Spinal cord (tissue), 10 donors: ENCODE results near the gene ACTL8. TPM values are rescaled to one million over a fixed set of nuclear protein-coding genes. Genes with fewer than 3 reads are reported as not detected.

Source experiments
- DNase-seq, 6 donors: peaks; one replicate each; pipeline versions ENCODE4 v3.0.0 to v3.0.0-alpha.2; 2013 to 2015; ENCODE audit warnings: low spot score in 6 of 6, low read depth in 4 of 6
- H3K27ac ChIP-seq: one replicate; pipeline ENCODE4 v1.5.1; 2013; ENCODE audit warnings: low read depth, low read length, control low read depth
- H3K27me3 ChIP-seq: one replicate; pipeline ENCODE4 v1.6.1; 2013; ENCODE audit warnings: low read length; ENCODE audit not compliant: control insufficient read depth, insufficient read depth
- H3K36me3 ChIP-seq: one replicate; pipeline ENCODE4 v1.6.1; 2013; ENCODE audit warnings: low read length; ENCODE audit not compliant: control insufficient read depth, insufficient read depth
- H3K4me1 ChIP-seq: one replicate; pipeline ENCODE4 v1.6.1; 2013; ENCODE audit warnings: low read length; ENCODE audit not compliant: control insufficient read depth, insufficient read depth
- H3K4me3 ChIP-seq: one replicate; pipeline ENCODE4 v1.5.1; 2013; ENCODE audit warnings: low read depth, low read length, control low read depth
- H3K9me3 ChIP-seq: one replicate; pipeline ENCODE4 v1.6.1; 2013; ENCODE audit warnings: low read length; ENCODE audit not compliant: control insufficient read depth, insufficient read depth
- WGBS: methylation state at CpG from one replicate; pipeline ENCODE4 v1.1.5; 2013; ENCODE audit warnings: missing lambda C conversion rate; ENCODE audit not compliant: insufficient coverage; 5-methylcytosine and 5-hydroxymethylcytosine counted together
- polyA plus RNA-seq, 2 donors: library from polyadenylated mRNA; unstranded; fragments of 120-200 nt; gene quantifications; one replicate each; pipeline ENCODE4 v1.2.1, GENCODE V29; 2013; ENCODE audit not compliant: insufficient read length in 2 of 2
- total RNA-seq, 2 donors: library from RNA; depleted of rRNA in 1 of 2; stranded (reverse); fragments of 120-200 nt in 1 of 2; fragments of >200 nt in 1 of 2; gene quantifications; one replicate each; pipeline versions ENCODE4 v1.2.3 to v1.2.4, GENCODE V29; 2013 to 2014
- donor health status: healthy.

ACTL8 gene
- total and polyA plus RNA-seq, 4 donors, result 0.23 TPM; not detected in 3

DNA sequence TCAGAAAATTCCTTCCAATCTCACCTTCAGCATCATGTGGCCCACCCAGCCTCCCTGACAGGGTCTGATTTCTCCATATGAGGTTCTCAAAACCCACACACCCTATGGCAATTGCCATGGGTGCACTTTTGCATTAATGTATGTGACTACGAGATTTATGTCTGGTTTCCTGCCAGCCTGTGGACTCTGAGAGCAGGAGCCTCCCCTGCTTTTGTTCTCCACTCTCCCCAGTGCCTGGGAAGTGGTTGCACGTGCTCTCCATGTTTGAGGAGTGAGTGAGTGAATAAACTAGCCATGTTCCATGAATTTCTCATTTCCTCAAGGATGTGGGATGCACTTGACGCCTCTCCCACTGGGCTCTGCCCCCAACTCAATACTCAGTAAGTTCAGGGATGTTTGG is 91.2 kb downstream of the ACTL8 start:
- Histone ChIP-seq H3K27me3 (no peaks in the 10 kb centered on the region), H3K4me3 (no peak overlapping the region), H3K4me1 (peaks cover 13% of the 10 kb centered on the region), H3K9me3 (no peaks in the 10 kb centered on the region), H3K36me3 (no peaks in the 10 kb centered on the region), H3K27ac (no peak overlapping the region)
- 38% methylated on average over 1 of the region's 3 CpGs for WGBS
- DNase-seq, result peak in 1 of 6 donors; percentile 18

DNA sequence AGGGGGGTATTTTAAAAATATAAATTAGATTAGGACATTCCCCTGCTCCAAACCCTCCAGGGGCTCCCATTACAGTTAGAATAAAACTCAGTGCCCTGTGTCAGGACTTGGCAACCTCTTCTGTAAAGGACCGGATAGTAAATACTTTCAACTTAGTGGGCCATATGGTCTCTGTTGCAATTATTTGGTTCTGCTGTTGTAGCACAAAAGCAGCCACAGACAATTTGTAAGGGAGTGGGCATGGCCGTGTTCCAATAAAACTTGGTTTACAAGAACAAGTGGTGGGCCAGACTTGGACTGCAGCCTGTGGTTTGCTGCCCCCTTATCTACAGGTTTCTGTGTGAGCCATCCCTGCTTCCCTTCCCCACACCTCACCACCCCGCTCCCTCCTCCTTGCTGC is 92.0 kb downstream of the ACTL8 start:
- no peak overlapping the region for H3K27ac ChIP-seq
- H3K4me3 ChIP-seq, result no peak overlapping the region
- no peaks in the 10 kb centered on the region for H3K36me3 ChIP-seq
- DNase-seq, result peak in 2 of 6 donors; percentile 46 to 66
- H3K4me1 ChIP-seq, result peaks cover 13% of the 10 kb centered on the region
- WGBS, result 63% methylated on average over 2 of the region's 3 CpGs
- H3K27me3 ChIP-seq, result no peaks in the 10 kb centered on the region
- no peaks in the 10 kb centered on the region for H3K9me3 ChIP-seq

DNA sequence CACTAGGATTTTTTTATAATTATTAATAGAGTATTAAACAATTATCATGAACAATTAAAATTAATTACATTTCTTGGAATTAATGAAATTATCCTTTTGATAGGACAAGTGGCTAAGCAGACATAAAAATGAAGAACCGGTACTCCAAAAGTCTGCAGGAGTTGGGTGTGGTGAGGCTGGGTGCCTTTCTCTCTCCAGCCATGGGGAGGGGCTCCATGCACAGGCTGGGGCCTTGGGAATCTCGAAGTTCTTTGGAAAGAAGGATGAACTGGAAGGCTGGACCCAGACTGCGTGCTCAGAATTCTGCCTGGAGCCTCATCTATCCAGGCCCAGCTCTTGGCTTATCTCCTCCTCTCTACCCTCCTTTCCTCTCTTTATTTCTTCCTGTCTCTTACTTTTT is 94.1 kb downstream of the ACTL8 start:
- Histone ChIP-seq H3K4me3 (no peak overlapping the region), H3K27me3 (no peaks in the 10 kb centered on the region), H3K36me3 (no peaks in the 10 kb centered on the region), H3K4me1 (peaks cover 9% of the 10 kb centered on the region), H3K9me3 (no peaks in the 10 kb centered on the region), H3K27ac (no peak overlapping the region)
- no peak for DNase-seq
- WGBS, result 67% methylated on average over 2 of the region's 3 CpGs

DNA sequence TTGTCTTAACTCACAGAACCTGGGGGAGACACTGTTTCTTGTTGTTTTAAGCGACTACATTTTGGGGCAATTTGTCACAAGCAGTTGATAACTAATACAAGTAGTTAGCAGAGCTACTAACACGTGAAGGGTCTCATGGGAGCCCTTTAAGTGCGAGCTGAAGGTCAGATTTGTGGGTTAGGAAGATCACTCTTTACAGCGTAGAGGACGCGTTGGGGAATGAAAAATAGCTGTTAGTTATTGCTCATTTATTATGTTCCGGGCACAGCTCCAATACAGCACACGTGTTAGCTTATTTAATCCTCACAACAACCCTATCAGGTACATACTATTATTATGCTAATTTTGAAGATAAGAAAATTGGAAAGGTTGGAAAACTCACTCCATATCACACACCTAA is 95.9 kb downstream of the ACTL8 start:
- WGBS, result 67% methylated on average over 3 of the region's 8 CpGs
- Histone ChIP-seq H3K9me3 (no peaks in the 10 kb centered on the region), H3K4me1 (no peaks in the 10 kb centered on the region), H3K27me3 (no peaks in the 10 kb centered on the region), H3K4me3 (no peak overlapping the region), H3K27ac (no peak overlapping the region), H3K36me3 (no peaks in the 10 kb centered on the region)
- peak in 1 of 6 donors; percentile 67 for DNase-seq

DNA sequence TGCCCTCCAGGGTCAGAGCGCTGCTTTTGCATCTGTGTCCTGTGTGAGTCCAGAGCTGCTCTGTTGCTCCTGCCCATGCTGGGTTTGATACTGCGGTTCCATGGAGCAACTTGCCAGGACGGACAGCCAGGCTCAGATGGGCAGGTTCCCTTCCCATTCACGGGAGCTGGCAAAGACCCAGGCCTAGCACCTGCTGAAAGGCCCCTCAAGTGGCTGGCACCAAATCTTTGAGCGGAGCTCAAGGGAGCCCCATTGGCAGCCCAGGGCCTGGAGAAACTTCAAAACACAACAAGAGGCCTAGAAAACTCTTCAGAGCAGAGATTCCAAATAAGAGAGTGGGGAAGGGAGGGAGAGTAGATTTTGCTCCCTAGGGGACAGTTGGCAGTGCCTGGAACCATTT is 97.2 kb downstream of the ACTL8 start:
- Histone ChIP-seq H3K9me3 (no peaks in the 10 kb centered on the region), H3K27ac (no peak overlapping the region), H3K4me1 (no peaks in the 10 kb centered on the region), H3K36me3 (no peaks in the 10 kb centered on the region), H3K27me3 (no peaks in the 10 kb centered on the region), H3K4me3 (no peak overlapping the region)
- no peak for DNase-seq
- 64% methylated on average over 5 of the region's 5 CpGs for WGBS

DNA sequence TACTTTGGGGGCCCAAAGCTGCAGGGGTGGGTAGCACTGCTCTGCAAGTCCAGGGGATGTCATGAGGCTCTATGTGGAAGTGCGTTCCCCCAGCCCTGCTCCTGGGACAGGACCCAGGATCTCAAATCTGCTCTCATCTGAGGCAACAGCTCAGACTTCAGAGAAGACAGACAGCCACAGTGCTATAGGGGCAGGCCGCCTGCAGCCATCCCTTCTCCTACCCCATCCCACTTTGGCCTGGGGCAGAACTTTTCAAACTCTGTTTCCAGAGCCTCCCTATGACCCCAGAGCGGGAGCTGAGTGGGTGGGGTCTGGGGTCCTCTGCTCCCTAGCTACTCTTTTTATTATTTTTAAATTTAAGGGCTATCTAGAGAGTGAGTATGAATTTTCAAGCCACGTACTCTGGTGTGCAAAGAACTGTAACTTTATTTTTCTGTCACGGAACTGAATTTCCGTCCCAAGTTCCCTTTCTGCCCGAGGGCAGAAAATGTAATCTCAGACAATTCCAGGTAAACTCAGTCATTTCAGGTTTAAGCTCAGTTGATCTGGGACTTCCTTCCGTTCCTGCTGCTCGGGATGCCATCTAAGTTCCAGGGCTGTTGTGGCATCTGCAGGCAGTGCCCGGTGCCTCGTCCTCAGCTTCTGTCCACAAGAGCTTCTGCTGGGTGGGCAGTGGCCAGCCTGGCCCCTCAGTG is 98.3 kb downstream of the ACTL8 start:
- no peaks in the 10 kb centered on the region for H3K27me3 ChIP-seq
- no peak overlapping the region for H3K4me3 ChIP-seq
- H3K27ac ChIP-seq, result no peak overlapping the region
- 81% methylated on average over 8 of the region's 11 CpGs for whole genome bisulfite sequencing
- peaks cover 8% of the 10 kb centered on the region for H3K4me1 ChIP-seq
- no peak for DNase-seq
- no peaks in the 10 kb centered on the region for H3K36me3 ChIP-seq
- no peaks in the 10 kb centered on the region for H3K9me3 ChIP-seq

DNA sequence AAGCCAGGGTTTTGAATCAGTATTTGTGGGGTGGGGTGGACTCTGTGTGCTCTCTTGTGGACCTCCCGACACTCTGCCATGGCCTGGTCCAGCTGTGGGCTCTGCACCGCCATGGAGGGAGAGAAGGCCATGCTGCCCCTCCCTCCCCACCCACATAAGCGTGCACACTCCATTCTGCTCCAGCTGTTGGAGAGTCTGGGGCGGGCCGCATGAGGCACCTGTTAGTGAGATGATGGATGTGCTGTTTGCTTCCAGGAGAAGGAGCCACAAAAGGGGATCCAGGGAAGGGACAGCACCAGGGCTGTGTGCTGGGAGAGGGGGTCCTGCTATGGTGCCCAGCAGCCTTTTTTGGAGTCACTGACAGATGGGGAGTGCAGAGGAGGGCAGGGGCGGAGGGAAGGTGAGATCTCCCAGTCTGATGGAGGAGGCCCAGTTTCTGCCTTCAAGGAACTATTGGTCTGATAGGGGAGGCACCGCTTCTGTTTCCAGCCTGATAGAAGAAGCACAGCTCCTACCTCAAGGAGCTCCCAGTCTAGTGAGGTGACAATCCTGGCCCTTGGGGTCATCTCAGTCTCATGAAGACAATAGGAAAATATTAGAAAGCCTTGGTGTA is 101.5 kb downstream of the ACTL8 start:
- H3K27ac ChIP-seq, result no peak overlapping the region
- WGBS, result 90% methylated on average over 4 of the region's 7 CpGs
- H3K36me3 ChIP-seq, result no peaks in the 10 kb centered on the region
- no peaks in the 10 kb centered on the region for H3K27me3 ChIP-seq
- no peaks in the 10 kb centered on the region for H3K9me3 ChIP-seq
- H3K4me1 ChIP-seq, result peaks cover 8% of the 10 kb centered on the region
- H3K4me3 ChIP-seq, result no peak overlapping the region
- no peak for DNase-seq

DNA sequence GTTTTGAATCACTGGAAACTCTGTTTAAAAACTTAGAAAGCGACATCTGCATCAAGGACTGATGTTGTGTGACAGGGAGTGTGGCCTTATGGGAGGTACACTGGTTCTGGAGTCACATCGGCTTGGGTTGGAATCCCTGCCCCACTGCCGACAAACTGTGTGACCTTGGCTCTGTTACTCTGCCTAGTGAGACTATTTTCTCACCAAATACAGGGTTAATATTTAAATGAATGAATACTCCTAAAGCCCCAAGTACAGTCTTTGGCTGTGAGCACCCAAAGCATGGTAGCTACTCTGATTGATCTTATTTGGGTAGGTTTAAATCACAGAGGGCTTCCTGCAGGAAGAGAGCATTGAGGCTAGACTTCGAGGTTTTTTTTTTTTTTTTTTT is 102.0 kb downstream of the ACTL8 start:
- Histone ChIP-seq H3K36me3 (no peaks in the 10 kb centered on the region), H3K9me3 (no peaks in the 10 kb centered on the region), H3K27ac (no peak overlapping the region), H3K27me3 (no peaks in the 10 kb centered on the region), H3K4me3 (no peak overlapping the region), H3K4me1 (peaks cover 8% of the 10 kb centered on the region)
- DNase-seq, result no peak
- WGBS, result 83% methylated on average over 1 of the region's 4 CpGs

DNA sequence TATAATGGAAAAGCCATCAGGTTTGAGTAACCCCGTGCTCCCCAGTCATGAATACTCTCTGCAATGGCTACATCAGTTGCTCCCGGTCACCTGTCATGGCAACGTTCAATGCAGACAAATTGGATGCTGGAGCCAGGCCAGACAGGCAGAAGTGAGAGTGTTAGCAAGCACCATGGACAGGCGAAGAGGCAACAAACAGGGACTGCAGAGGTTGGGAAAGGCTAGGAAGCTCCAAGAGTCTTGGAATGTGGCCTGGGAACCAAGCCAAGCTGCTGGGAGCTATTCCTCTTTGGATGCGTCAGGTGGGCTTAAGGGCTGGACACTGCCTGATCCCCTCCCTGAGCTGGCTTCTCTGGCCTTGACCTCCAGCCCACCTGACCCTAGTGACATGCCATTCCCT is 102.9 kb downstream of the ACTL8 start:
- no peak overlapping the region for H3K4me3 ChIP-seq
- no peaks in the 10 kb centered on the region for H3K36me3 ChIP-seq
- DNase-seq, result peak in 1 of 6 donors; percentile 61
- 34% methylated on average over 4 of the region's 5 CpGs for WGBS
- no peak overlapping the region for H3K27ac ChIP-seq
- H3K27me3 ChIP-seq, result no peaks in the 10 kb centered on the region
- peaks cover 8% of the 10 kb centered on the region for H3K4me1 ChIP-seq
- H3K9me3 ChIP-seq, result no peaks in the 10 kb centered on the region

DNA sequence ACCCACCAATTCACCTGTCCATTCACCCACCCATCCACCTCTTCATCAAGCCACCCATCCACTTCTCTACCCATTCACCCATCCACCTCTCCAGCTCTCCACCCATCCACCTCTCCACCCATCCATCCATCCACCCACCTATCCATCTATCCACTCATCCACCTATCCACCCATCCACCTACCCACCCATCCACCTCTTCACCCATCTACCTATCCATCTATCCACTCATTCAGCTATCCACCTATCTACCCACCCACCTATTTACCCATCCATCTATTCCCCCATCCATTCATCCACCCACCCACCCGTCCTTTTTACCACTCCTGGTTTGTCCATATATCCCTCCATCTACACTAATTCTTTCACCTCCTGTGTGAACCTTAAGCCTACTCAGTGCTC is 105.7 kb downstream of the ACTL8 start:
- DNase-seq, result no peak
- H3K36me3 ChIP-seq, result no peaks in the 10 kb centered on the region
- H3K4me3 ChIP-seq, result no peak overlapping the region
- H3K4me1 ChIP-seq, result peaks cover 8% of the 10 kb centered on the region
- no peak overlapping the region for H3K27ac ChIP-seq
- 78% methylated on average over 1 of the region's 1 CpG for WGBS
- H3K27me3 ChIP-seq, result no peaks in the 10 kb centered on the region
- no peaks in the 10 kb centered on the region for H3K9me3 ChIP-seq
